ENCODE measurements around the gene KLK14.

KLK14 gene, protein sequence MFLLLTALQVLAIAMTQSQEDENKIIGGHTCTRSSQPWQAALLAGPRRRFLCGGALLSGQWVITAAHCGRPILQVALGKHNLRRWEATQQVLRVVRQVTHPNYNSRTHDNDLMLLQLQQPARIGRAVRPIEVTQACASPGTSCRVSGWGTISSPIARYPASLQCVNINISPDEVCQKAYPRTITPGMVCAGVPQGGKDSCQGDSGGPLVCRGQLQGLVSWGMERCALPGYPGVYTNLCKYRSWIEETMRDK

GRCh38 chr19:51082611-51083010 is at the start of gene KLK14:
TSS of gene KLK14 (minus strand) at chr19:51082887. CDS start at chr19:51082614, 273 bp downstream.
- no peaks in the 10 kb centered on the region for H3K36me3 ChIP-seq (ENCODE audit: control insufficient read depth, insufficient read depth, low read length)
- H3K9ac ChIP-seq (ENCODE audit: low read length), result no peak within 1 kb of the TSS

DNA sequence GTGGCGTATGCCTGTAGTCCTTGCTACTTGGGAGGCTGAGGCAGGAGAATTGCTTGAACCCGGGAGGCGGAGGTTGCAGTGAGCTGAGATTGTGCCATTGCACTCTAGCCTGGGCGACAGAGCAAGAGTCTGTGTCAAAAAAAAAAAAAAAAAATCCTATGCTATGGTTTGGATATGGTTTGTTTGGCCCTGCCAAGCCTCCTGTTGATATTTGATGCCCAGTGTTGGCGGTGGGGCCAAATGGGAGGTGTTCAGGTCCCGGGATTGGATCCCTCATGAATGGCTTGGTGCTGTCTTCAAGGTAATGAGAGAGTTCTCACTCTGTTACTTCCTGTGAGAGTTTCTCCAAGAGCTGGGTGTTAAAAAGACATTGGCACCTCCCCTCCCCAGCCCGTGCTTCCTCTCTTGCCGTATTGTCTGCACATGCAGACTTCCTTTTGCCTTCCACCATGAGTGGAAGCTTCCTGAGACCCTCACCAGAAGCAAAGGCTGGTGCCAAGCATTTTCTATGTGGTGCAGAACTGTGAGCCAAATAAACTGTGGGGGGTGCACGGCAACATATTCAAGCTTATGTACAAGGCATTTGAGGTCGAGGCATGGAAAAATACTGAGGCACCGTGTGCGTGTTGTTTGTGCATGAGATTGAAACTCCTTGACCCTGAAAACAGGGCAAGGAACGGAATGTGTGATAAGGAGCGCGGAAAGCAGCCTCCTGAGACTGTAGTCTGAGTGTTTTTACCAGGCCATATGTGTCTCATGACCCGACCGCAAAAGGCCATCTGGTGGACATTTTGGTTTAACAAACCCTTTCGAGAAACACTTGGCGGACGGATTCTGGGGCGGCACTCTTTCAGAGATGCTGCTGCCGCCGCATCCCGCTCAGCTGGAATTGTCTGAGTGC is 49.3 kb upstream of the KLK14 start:
- peaks cover 6% of the 10 kb centered on the region; the same call in 1 of the 2 replicates for H3K9me3 ChIP-seq (ENCODE audit: control insufficient read depth, insufficient read depth, low read depth, low read length)
- no peaks in the 10 kb centered on the region for H3K36me3 ChIP-seq (ENCODE audit: control insufficient read depth, insufficient read depth, low read length)
- H3K4me1 ChIP-seq (ENCODE audit: control insufficient read depth, insufficient read depth, low read length), result no peaks in the 10 kb centered on the region
- H3K27ac ChIP-seq (ENCODE audit: low read depth, low read length), result no peak overlapping the region
- no peak overlapping the region for H3K4me3 ChIP-seq (ENCODE audit: low read depth, low read length)
- H3K27me3 ChIP-seq (ENCODE audit: control insufficient read depth, insufficient read depth, low read length), result peaks cover 7% of the 10 kb centered on the region; the same call in 1 of the 2 replicates
- H3K9ac ChIP-seq (ENCODE audit: low read length), result no peak overlapping the region

More at GRCh38 chr19:51082611-51083010, at the start of gene KLK14:
- no peak within 1 kb of the TSS for H3K4me3 ChIP-seq (ENCODE audit: low read depth, low read length)
- no peak within 1 kb of the TSS for H3K27ac ChIP-seq (ENCODE audit: low read depth, low read length)
- peaks cover 4% of the 10 kb centered on the region; the same call in 1 of the 2 replicates for H3K27me3 ChIP-seq (ENCODE audit: control insufficient read depth, insufficient read depth, low read length)
- H3K9me3 ChIP-seq (ENCODE audit: control insufficient read depth, insufficient read depth, low read depth, low read length), result no peaks in the 10 kb centered on the region
- H3K4me1 ChIP-seq (ENCODE audit: control insufficient read depth, insufficient read depth, low read length), result peaks cover 7% of the 10 kb centered on the region; the same call in 1 of the 2 replicates

- Histone ChIP-seq H3K27ac (ENCODE audit: low read depth, low read length) (no peak overlapping the region), H3K36me3 (ENCODE audit: control insufficient read depth, insufficient read depth, low read length) (no peaks in the 10 kb centered on the region), H3K27me3 (ENCODE audit: control insufficient read depth, insufficient read depth, low read length) (peaks cover 7% of the 10 kb centered on the region; the same call in 1 of the 2 replicates), H3K9me3 (ENCODE audit: control insufficient read depth, insufficient read depth, low read depth, low read length) (no peaks in the 10 kb centered on the region), H3K4me3 (ENCODE audit: low read depth, low read length) (no peak overlapping the region), H3K4me1 (ENCODE audit: control insufficient read depth, insufficient read depth, low read length) (no peaks in the 10 kb centered on the region), H3K9ac (ENCODE audit: low read length) (no peak overlapping the region)
Observed at GRCh38 chr19:51129716-51130115, 47.0 kb upstream of the KLK14 start.

DNA sequence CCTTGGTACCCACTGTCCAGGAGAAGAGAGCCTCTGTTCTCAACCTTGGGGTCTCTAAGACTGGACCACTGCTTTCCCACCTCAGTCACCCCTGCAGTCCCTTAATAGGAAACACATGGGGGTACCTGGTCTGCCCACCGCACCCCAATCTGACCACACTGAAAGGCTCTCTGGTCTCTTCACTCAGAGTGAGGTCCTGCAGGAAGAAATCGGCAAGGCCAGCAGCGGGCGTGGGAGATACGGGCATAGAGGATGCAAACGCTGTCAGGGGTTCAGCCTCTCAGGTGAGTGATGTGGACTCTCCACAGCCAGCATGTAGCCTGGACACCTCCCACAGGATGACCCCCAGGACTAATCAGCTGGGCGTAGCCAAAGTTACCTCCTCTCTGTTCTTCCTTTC is 45.5 kb upstream of the KLK14 start:
- no peak overlapping the region for H3K9ac ChIP-seq (ENCODE audit: low read length)
- H3K4me3 ChIP-seq (ENCODE audit: low read depth, low read length), result no peak overlapping the region
- peaks cover 7% of the 10 kb centered on the region; the same call in 1 of the 2 replicates for H3K27me3 ChIP-seq (ENCODE audit: control insufficient read depth, insufficient read depth, low read length)
- no peaks in the 10 kb centered on the region for H3K9me3 ChIP-seq (ENCODE audit: control insufficient read depth, insufficient read depth, low read depth, low read length)
- no peaks in the 10 kb centered on the region for H3K36me3 ChIP-seq (ENCODE audit: control insufficient read depth, insufficient read depth, low read length)
- no peaks in the 10 kb centered on the region for H3K4me1 ChIP-seq (ENCODE audit: control insufficient read depth, insufficient read depth, low read length)
- H3K27ac ChIP-seq (ENCODE audit: low read depth, low read length), result no peak overlapping the region

DNA sequence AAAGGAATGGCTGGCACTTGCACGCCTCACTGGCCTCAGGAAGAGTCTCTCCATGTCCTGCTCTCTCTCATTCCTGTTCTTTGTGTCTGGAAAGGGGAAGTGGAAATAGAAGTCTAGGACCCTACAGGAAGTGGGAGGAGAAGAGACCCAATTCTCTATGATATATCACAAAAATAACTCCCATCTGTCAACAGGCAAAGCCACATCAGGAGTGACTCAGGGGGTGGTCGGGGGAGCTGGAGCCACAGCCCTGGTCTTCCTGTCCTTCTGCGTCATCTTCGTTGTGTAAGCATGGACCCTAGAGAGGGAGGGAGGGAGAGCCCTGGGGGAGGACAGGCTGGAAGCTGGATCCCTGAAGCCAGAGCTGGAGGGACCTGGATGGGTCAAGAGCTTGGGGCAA is 45.1 kb upstream of the KLK14 start:
- no peak overlapping the region for H3K9ac ChIP-seq (ENCODE audit: low read length)
- H3K4me3 ChIP-seq (ENCODE audit: low read depth, low read length), result no peak overlapping the region
- no peaks in the 10 kb centered on the region for H3K36me3 ChIP-seq (ENCODE audit: control insufficient read depth, insufficient read depth, low read length)
- H3K9me3 ChIP-seq (ENCODE audit: control insufficient read depth, insufficient read depth, low read depth, low read length), result no peaks in the 10 kb centered on the region
- peaks cover under 1% of the 10 kb centered on the region; the same call in 1 of the 2 replicates for H3K4me1 ChIP-seq (ENCODE audit: control insufficient read depth, insufficient read depth, low read length)
- no peak overlapping the region for H3K27ac ChIP-seq (ENCODE audit: low read depth, low read length)
- H3K27me3 ChIP-seq (ENCODE audit: control insufficient read depth, insufficient read depth, low read length), result peaks cover 7% of the 10 kb centered on the region; the same call in 1 of the 2 replicates

GRCh38 chr19:51127032-51127431 is 44.3 kb upstream of the KLK14 start:
- H3K27me3 ChIP-seq (ENCODE audit: control insufficient read depth, insufficient read depth, low read length), result peaks cover 7% of the 10 kb centered on the region; the same call in 1 of the 2 replicates

DNA sequence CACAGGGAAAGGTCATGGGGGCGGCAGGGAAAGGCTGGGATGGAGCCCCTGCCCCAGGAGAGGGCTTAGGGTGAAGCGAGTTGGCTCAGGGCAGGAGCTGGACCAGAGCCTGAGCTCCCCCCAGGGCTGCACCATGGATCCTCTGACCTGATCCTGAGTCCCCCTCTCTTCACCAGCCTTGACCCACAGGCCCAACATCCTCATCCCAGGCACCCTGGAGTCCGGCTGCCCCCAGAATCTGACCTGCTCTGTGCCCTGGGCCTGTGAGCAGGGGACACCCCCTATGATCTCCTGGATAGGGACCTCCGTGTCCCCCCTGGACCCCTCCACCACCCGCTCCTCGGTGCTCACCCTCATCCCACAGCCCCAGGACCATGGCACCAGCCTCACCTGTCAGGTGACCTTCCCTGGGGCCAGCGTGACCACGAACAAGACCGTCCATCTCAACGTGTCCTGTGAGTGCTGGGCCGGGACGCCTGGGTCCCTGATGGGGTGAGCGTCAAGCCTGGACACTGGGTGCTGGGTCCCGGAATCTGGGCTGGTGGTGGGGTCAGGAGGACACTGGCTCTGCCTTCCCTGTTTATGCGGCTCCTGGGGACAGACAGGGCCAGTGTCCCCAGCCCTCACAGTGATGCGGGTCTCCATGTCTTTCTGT is 42.9 kb upstream of the KLK14 start:
- Histone ChIP-seq H3K27ac (ENCODE audit: low read depth, low read length) (no peak overlapping the region), H3K9ac (ENCODE audit: low read length) (no peak overlapping the region), H3K36me3 (ENCODE audit: control insufficient read depth, insufficient read depth, low read length) (no peaks in the 10 kb centered on the region), H3K4me1 (ENCODE audit: control insufficient read depth, insufficient read depth, low read length) (peaks cover 5% of the 10 kb centered on the region; the same call in 1 of the 2 replicates), H3K27me3 (ENCODE audit: control insufficient read depth, insufficient read depth, low read length) (peaks cover 7% of the 10 kb centered on the region; the same call in 1 of the 2 replicates), H3K9me3 (ENCODE audit: control insufficient read depth, insufficient read depth, low read depth, low read length) (no peaks in the 10 kb centered on the region), H3K4me3 (ENCODE audit: low read depth, low read length) (no peak overlapping the region)

More at GRCh38 chr19:51127032-51127431, 44.3 kb upstream of the KLK14 start:
- Histone ChIP-seq H3K4me3 (ENCODE audit: low read depth, low read length) (no peak overlapping the region), H3K27ac (ENCODE audit: low read depth, low read length) (no peak overlapping the region), H3K36me3 (ENCODE audit: control insufficient read depth, insufficient read depth, low read length) (no peaks in the 10 kb centered on the region), H3K4me1 (ENCODE audit: control insufficient read depth, insufficient read depth, low read length) (peaks cover 5% of the 10 kb centered on the region; the same call in 1 of the 2 replicates), H3K9ac (ENCODE audit: low read length) (no peak overlapping the region), H3K9me3 (ENCODE audit: control insufficient read depth, insufficient read depth, low read depth, low read length) (no peaks in the 10 kb centered on the region)

- peaks cover 4% of the 10 kb centered on the region; the same call in 1 of the 2 replicates for H3K27me3 ChIP-seq (ENCODE audit: control insufficient read depth, insufficient read depth, low read length)
- peaks cover 5% of the 10 kb centered on the region; the same call in 1 of the 2 replicates for H3K4me1 ChIP-seq (ENCODE audit: control insufficient read depth, insufficient read depth, low read length)
- H3K36me3 ChIP-seq (ENCODE audit: control insufficient read depth, insufficient read depth, low read length), result no peaks in the 10 kb centered on the region
- no peak within 1 kb of the TSS for H3K27ac ChIP-seq (ENCODE audit: low read depth, low read length)
- H3K9me3 ChIP-seq (ENCODE audit: control insufficient read depth, insufficient read depth, low read depth, low read length), result no peaks in the 10 kb centered on the region
- no peak within 1 kb of the TSS for H3K9ac ChIP-seq (ENCODE audit: low read length)
- no peak within 1 kb of the TSS for H3K4me3 ChIP-seq (ENCODE audit: low read depth, low read length)
Observed at GRCh38 chr19:51124729-51125128, 42.0 kb upstream of the KLK14 start, which contains the start of gene SIGLEC9. TSS of gene SIGLEC9 (plus strand) at chr19:51124906. CDS start at chr19:51124975, 69 bp downstream.

GRCh38 chr19:51124216-51124615 is 41.5 kb upstream of the KLK14 start:
- Histone ChIP-seq H3K4me3 (ENCODE audit: low read depth, low read length) (no peak overlapping the region), H3K9ac (ENCODE audit: low read length) (no peak overlapping the region), H3K4me1 (ENCODE audit: control insufficient read depth, insufficient read depth, low read length) (peaks cover 5% of the 10 kb centered on the region; the same call in 1 of the 2 replicates), H3K27ac (ENCODE audit: low read depth, low read length) (no peak overlapping the region), H3K36me3 (ENCODE audit: control insufficient read depth, insufficient read depth, low read length) (no peaks in the 10 kb centered on the region), H3K9me3 (ENCODE audit: control insufficient read depth, insufficient read depth, low read depth, low read length) (no peaks in the 10 kb centered on the region), H3K27me3 (ENCODE audit: control insufficient read depth, insufficient read depth, low read length) (peaks cover 4% of the 10 kb centered on the region; the same call in 1 of the 2 replicates)

GRCh38 chr19:51123802-51124201 is 41.1 kb upstream of the KLK14 start:
- H3K36me3 ChIP-seq (ENCODE audit: control insufficient read depth, insufficient read depth, low read length), result no peaks in the 10 kb centered on the region
- H3K4me1 ChIP-seq (ENCODE audit: control insufficient read depth, insufficient read depth, low read length), result peaks cover 5% of the 10 kb centered on the region; the same call in 1 of the 2 replicates
- no peak overlapping the region for H3K9ac ChIP-seq (ENCODE audit: low read length)
- no peak overlapping the region for H3K27ac ChIP-seq (ENCODE audit: low read depth, low read length)
- H3K27me3 ChIP-seq (ENCODE audit: control insufficient read depth, insufficient read depth, low read length), result peaks cover 4% of the 10 kb centered on the region; the same call in 1 of the 2 replicates
- H3K4me3 ChIP-seq (ENCODE audit: low read depth, low read length), result no peak overlapping the region
- no peaks in the 10 kb centered on the region for H3K9me3 ChIP-seq (ENCODE audit: control insufficient read depth, insufficient read depth, low read depth, low read length)

All from HUES6 (cell line).